Kidney capillary endothelial cell (primary cell): ENCODE data around the gene ZNF488.

ENCODE experiments used
- DNase-seq: peaks from one replicate; pipeline ENCODE4 v3.0.0-alpha.2; 2018; ENCODE audit warnings: low spot score

ZNF488 gene

DNA sequence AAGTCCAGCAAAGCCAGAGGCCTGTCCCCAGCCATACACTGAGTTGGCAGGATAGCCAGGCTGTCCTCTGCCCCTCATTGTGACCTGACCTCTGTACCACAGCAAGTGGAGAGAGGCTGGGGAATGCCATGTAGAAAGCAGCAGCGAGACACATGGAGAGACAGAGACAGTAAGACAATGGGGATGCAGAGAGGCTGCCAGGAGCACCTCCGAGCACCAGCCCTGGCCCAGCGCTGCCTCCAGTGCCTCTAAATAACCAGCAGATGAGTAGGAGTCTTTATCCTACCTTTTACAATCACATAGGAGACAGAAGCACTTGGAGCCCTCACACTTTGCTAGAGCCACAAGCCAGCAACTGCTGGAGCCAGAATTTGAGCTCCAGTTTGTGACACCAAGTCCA lies 53.7 kb downstream of the ZNF488 start:
- no peak for DNase-seq

DNA sequence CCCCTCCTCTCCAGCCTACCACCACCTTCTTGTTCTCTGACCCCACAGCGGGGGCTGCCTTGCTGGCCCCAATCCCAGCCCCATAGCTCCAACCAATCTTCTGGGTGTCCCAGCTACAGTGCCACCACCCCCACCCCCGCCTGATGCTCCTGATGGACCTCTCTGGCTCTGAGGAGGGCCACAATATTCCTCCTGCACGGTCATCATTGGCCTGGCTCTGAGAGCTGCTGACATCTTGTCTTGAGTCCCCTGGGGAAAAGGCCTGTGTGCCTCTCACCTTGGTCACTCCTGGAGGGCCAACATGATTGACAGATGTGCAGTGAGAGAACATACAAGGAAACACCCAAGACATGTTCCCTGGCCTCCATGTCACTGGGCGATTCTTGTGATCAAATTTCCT lies 54.2 kb downstream of the ZNF488 start:
- DNase-seq, result no peak

DNA sequence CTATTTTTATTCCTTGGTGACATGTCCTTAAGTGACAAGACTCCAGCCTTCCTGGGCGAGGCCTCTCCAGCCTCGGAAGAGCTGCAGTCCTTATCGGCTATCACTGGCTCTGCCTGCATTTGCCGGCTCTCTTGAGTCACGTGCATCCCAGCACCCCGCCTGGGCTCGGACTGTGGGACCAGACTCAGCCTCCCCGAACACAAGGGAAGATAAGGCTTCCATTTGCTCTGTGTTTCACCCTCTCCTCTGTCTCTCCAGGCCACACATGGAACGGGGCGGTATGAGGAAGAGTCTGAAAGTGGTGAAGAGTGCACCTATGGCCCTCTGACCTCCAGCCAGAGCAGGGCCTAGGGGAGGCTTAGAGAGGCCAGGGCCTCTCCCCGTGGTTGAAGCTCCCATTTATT lies 57.2 kb downstream of the ZNF488 start:
- DNase-seq, result no peak

DNA sequence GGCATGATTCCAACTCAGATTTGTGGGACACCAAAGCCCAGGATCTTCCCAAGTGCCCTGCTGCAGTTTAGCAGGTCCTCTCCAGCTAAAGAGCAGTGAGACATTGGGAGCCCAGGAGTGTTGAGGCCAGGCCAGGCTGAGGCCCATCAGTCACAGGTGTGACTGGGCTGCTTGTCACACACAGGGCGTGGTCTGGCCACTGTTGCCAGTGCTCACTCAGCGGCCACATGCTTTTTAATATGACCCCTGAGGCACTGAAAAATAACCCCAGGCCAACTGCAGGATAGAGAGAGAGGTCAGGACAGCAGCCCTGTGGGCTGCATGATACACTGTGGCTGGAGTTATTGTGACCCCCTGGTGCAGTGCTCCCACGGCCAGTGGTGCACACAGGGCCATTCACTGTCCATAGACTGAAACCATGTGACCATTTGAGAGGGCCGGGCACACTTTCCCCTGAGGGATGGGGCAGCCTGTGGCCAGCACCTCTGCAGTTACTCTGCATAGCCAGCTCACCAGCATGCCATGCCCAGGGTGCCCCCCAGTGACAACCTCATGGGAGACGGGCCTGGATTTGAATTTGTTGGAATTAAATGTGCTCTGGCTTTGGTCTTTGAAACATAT lies 57.7 kb downstream of the ZNF488 start:
- DNase-seq, result no peak

DNA sequence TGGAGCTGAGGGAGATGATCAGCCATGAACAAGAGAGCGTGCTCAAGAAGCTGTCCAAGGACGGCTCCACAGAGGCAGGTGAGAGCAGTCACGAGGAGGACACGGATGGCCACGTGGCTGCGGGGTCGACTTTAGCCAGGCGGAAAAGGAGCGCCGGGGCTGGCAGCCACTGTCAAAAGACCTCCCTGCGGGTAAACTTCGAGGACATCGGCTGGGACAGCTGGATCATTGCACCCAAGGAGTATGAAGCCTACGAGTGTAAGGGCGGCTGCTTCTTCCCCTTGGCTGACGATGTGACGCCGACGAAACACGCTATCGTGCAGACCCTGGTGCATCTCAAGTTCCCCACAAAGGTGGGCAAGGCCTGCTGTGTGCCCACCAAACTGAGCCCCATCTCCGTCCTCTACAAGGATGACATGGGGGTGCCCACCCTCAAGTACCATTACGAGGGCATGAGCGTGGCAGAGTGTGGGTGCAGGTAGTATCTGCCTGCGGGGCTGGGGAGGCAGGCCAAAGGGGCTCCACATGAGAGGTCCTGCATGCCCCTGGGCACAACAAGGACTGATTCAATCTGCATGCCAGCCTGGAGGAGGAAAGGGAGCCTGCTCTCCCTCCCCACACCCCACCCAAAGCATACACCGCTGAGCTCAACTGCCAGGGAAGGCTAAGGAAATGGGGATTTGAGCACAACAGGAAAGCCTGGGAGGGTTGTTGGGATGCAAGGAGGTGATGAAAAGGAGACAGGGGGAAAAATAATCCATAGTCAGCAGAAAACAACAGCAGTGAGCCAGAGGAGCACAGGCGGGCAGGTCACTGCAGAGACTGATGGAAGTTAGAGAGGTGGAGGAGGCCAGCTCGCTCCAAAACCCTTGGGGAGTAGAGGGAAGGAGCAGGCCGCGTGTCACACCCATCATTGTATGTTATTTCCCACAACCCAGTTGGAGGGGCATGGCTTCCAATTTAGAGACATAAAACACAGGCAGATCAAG lies 58.5 kb downstream of the ZNF488 start:
- DNase-seq, result no peak

DNA sequence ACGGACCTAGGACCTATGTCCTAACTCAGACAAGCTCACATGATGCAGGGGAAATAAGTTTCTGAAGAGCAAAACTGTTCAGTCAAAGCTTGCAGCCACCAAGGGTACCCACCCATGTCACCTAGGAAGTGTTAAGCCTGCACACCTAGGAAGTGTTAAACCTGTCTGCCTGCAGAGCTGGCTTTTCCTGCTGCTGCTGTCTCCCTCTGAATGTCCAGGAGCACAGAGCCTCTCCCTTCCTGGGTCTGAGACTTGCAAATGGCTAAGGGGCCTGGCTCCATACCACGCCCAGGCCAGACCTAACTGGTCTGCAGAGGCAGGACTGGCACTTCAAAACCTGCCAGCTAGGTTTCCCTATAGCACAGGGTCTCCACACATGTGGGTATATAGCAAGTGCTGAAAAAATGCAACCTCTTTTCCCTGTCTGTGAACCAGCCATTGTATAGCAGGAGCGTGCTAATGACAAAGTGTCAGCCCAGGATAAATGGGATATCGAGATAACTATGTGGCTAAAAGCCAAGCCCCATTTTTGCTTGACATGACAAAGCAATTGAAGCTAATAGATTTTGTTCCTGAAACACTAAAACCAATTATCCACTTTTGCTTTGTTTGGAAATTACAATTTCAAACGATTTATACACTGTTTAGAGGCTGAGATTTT lies 60.3 kb downstream of the ZNF488 start:
- no peak for DNase-seq

DNA sequence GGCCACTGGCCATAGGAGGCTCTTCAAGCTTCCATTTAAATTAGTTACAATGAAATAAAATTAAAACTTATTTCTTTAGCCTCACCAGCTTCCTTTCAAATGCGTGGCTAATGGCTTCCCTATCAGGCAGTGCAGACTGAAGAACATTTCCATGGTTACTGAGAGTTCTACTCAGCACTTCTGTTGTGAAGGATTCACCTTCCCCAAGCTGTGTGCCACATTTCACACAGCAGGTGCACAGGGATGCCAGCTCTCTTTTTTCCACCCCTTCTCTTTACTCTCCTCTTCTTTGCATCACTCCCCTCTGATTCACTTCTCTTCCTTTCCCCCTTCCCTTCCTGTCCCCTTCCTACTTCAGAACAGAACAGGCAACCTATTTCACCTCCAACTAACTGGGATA lies 61.0 kb downstream of the ZNF488 start:
- no peak for DNase-seq

DNA sequence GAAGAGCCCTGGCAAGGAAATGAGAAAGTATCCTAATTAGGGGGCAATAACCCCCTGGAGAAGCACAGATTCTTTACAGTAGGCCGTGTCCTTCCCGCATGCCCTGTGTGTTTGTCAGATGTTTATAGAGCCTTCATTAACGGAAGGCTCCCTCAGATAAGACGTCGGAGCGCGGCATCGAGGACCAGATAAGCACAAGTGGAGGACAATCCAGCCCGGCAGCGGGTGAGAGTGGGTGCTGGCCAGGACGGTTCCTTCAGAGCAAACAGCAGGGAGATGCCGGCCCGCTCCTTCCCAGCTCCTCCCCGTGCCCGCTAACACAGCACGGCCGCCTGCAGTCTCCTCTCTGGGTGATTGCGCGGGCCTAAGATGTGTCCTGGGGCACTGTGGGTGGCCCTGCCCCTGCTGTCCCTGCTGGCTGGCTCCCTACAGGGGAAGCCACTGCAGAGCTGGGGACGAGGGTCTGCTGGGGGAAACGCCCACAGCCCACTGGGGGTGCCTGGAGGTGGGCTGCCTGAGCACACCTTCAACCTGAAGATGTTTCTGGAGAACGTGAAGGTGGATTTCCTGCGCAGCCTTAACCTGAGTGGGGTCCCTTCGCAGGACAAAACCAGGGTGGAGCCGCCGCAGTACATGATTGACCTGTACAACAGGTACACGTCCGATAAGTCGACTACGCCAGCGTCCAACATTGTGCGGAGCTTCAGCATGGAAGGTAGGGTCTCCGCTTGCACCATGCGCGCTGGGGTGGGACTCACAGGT lies 61.6 kb downstream of the ZNF488 start, which contains the start of gene GDF2:
GDF2 (plus strand) TSS at position 155 of the 762 bp plus-strand sequence; CDS start at position 370, 215 bp downstream.
- no peak for DNase-seq

DNA sequence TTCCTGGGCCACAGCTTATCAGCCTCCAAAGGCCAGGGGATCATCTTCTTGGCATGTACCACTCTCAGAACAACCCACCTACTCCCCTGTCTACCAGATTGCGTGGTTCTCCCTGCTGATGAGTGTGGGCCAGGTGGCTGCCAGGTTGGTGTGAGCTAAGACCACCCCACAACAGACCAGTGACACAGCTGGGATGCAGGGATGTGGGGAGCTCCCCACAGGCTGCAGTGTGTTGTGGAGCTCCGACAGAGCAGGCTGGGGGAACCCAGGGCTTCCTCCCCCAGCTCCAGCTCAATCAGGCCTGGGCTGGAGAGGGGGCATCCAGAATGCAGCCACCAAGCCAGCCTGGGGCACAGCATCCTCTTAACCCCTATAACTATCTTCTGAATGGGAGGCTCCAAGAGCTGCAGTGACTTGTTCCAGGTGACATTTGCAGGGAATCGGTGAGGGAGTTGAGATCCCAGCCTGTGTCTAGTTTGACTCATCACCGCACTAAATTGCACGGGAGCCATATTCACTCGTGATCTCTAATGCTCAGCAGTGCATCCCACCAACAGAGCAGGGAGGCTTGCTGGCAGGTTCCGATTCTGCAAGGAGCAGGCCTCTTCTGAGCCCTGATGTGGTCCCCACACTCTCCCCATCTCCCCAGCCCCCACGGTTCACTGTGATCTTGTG lies 62.4 kb downstream of the ZNF488 start:
- no peak for DNase-seq

DNA sequence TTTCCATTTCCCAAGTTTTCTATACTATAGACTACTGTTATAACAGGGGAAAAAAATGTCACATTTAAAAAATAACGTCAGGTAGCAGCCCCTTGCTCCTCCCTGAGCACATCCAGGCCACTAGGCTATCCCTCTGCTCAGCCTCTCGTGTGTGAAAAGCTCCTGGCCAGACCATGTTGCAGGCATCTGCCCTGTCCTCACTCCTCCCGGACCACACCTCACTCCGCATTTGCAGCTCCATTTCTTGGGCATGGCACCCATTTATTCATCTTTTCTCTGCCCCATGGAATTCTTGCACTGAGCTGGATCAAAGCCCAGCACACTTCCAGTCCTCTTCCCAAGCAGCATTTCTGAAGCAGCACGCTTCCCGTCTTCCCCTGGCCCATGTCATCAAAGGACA lies 63.3 kb downstream of the ZNF488 start:
- DNase-seq, result no peak

DNA sequence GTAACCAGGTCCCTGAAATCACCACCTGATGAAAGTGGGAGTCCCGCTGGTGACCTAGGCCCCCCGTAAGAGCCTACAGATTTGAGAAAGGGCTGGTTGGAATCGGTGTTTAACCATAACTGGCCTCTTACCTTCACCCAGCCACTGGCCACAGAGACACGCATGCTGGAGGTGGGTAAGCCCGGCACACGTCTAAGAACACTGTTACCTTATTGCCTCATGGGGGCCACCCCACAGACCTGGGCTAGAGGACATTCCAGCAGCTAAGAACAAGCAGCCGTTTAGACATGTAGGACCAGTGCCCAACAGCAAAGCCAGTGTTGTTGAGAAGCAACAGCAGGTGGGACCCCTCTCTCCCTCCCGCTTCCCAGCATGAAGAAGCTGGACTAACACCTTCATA lies 64.3 kb downstream of the ZNF488 start:
- DNase-seq, result no peak

DNA sequence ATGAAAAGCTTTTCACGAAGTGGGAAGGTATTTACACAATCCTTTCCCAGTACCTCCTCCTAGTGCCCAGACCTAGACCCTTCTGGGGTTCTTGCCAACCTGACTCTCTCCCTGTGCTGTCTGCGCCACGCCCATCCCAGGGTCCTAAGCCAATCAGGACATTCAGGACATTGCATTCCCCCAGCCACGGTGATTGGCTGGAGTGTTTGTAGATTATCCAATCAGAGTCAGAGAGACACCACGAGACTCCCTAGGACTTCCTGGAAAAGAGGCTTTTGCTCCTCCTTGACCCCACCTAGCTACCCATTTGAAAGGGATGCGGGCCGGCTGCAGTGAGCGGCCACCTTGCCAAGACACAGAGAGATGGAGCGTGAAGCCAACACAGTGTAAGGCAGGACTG lies 65.4 kb downstream of the ZNF488 start:
- no peak for DNase-seq

DNA sequence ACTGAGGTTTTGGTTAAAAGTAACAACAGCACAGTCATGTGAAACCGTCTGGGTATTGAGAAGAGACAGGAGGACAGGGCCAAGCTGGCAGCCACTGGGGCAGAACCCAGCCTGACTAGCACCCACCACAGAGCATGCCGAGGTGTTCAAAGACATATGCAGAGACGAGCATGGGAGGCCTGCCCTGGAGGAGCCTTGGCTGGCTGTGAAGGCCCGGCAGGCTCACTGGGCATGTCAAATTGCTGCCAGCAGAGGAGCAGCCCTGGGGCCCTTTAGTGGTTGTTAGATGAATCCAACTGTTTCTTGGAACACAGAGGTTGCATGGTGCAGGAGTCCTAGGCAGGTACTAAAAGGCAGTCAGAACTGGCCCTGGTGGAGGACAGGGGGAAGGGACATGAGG lies 66.8 kb downstream of the ZNF488 start:
- no peak for DNase-seq

DNA sequence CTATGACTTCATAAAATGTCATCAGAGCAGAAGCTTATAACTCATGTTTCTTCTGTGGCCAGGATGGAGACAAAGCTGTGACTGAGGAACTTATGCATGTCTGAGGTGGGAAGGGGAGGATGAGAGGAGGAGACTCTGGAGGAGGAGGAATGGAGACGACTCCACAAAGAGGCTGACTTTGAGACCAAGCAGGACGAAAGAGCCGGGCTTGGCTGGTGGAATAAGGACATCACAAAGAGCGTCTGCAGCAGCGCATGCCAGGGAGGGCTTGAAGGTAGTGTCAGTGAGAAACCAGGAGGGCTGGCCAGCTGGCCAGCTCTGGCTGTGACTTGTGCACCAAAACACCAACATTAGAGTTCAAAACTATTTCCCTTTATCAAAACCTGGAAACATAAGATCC lies 68.0 kb downstream of the ZNF488 start:
- no peak for DNase-seq
